ENCODE results near the gene TEAD4.

The TEAD4 gene

DNA sequence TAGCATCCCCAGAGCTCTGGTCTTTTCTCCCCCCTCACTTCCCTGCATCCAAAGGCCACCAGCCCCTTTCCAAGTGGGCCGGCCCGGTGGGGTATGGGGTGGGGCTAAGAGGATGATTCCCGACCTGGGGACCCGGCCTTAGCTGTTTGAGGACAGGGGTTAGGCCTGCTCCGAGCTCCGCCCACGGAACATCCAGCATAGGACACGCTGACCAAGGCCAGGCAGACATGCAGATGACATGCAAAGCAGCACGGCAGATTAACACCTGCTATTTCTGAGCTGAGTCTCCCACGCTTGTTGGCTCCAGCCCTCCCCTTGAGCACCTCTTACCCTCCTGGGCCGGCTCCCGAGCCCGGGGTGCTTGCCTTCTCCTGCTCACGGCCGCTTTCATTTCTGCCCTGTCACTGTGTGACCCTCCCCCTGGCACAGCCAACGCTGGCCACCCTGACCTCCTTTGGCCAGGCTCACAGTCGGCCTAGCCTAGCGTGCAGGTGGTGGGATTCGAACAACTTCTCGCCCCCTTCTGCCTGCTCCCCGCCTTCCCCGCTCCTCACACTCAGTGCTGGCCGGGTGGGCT lies 40.2 kb downstream of the TEAD4 start:
- in situ Hi-C loops (cut with MboI; ENCODE audit: low sequenced_read_pairs), result no loop called here

DNA sequence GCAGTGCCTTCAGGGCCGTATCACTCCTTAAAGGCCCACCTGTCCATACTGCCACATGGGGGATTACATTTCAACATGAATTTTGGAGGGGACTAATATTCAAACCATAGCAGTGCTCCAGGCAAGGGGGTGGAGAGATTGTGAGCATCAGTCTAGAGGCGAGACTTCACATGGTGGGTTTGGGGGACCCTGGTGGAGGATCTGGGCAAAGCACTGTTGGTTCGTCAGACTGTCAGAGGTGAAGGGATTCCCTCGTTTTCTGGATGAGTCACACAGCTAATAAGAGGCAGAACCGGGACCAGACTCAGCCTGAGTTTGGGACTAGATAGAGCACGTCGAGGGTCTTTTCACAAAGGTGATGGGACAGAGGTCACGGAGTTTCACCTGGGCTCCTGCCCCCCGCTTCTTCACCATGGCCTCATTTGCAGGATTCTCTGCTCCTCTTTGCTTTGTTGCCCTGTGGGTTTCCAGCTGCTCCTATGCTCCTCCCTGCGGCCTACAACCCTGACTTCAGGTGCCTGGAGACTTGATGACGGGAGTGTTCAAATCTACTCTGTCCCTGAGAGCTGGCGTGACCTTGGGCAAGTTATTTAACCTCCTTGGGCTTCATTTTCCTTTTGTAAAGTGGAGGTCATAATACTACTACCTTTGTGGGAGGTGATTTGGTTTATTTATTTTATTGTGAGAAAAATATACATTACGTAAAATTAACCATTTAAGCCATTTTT lies 41.5 kb downstream of the TEAD4 start:
- in situ Hi-C loops (cut with MboI; ENCODE audit: low sequenced_read_pairs), result no loop called here

DNA sequence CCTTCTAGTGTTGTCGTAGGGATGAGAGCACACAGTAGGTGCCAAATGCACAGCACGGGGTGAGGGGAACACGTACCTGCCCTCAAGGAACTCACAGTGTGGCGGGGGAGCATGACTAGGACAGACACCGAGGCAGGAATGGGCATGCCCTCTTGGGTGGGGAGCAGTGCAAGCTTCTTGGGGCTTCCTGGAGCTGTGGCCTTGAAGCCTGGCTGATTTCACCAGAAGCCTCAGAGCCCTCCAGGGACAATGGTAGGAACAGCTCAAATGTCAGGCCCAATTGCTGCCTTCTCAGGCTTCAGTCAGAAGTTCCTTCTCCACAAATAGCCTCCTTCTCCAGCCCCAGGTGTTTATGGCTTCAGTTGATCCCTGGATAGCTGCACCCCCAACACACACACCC lies 43.4 kb downstream of the TEAD4 start:
- in situ Hi-C loops (cut with MboI; ENCODE audit: low sequenced_read_pairs), result no loop called here

DNA sequence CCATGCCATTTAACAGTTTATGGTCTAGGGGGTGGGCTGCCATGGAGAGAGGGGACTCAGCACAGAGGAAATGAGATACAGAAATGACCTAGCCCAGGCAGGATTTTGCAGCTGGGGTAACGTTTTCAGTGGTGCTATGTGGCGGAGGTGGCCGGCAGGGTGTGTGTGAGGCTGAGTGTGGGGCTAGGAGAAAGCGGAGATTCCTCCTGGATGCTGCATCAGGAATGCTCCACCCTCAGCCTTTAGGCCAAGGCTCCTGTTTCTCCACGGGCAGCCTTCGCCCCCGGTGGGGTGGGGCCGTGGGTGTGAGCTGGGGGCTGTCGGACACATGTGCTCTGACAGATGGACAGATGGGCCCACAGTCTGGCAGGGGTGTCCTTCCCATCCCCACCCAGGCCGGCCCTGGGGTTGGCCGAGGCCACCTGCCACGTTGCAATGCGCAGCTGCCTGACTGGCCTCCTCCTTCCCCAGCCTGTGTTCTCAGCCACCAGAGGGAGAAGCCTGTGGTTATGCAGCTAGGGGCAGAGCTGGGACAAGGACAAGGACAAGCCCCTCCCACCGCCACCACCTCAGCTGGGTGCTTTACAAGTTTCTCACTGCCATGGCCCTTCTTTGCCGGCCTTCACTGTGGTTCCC lies 44.3 kb downstream of the TEAD4 start:
- in situ Hi-C loops (cut with MboI; ENCODE audit: low sequenced_read_pairs), result no loop called here

DNA sequence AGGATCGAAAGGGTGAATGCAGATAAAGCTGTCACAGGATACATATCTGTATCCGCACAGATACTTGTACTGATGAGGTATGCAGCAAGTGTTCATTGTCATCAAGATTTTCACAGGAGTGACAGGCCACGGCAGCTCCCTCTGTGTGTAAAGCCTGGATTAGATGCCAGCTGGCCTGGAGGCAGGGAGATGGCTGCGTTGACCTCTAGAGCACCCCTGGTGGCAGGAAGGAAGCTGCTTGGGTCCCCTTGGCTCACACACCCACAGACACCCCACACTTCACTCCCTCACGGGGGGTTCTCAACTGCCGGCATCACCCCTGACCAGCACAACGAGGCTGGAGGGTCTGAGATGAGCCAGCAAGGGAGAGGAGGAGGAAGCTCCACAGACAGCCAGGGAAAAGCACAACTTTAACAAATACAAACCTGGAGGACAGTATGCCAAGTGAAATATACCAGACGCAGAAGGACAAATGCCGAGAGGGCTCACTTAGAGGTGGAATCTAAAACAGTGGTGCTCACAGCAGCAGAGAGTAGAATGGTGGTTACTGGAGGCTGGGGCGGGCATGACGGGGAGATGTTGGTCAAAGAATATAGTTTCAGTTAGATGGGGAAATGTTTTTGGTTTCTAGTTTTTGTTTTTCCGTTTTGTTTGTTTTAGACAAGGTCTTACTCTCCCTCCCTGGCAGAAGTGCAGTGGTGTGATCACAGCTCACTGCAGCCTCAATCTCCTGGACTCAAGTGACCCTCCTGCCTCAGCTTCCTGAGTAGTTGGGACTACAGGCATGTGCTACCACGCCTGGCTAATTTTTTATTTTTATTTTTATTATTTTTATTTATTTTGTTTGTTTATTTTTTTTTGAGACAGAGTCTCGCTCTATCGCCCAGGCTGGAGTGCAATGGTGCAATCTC lies 45.7 kb downstream of the TEAD4 start:
- in situ Hi-C loops (cut with MboI; ENCODE audit: low sequenced_read_pairs), result no loop called here

DNA sequence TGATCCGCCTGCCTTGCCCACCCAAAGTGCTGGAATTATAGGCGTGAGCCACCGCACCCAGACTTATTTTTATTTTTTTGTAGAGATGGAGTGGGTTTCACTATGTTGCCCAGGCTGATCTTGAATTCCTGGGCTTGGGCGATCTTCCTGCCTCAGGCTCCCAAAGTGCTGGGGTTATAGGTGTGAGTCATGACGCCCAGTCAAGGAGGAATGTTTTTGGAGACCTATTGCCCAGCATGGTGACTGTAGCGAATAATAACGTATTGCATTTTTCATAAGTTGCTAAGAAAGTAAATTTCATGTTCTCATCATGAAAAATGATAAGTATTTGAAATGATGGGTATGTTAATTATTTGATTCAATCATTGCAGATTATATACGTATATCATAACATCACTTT lies 46.5 kb downstream of the TEAD4 start:
- in situ Hi-C loops (cut with MboI; ENCODE audit: low sequenced_read_pairs), result no loop called here

DNA sequence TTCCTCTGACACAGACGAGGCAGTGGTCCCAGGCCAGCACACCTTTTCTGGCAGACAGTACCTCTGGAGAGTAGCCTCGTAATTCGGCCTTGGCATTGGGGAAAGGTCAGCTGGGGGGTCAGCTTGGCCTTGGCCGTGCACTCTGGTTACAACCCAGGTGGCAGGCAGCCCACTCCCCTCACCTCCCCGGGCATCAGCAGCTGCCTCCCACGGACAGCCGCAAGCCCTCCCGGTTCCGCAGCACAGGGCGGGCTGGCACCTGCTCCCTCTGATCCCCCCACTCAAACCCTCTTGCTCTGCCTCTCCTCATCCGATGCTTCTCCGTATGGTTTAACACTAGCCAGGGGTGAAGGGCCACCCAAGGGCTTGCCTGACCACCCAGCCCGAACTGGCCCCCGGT lies 50.6 kb downstream of the TEAD4 start:
- in situ Hi-C loops (cut with MboI; ENCODE audit: low sequenced_read_pairs), result no loop called here

DNA sequence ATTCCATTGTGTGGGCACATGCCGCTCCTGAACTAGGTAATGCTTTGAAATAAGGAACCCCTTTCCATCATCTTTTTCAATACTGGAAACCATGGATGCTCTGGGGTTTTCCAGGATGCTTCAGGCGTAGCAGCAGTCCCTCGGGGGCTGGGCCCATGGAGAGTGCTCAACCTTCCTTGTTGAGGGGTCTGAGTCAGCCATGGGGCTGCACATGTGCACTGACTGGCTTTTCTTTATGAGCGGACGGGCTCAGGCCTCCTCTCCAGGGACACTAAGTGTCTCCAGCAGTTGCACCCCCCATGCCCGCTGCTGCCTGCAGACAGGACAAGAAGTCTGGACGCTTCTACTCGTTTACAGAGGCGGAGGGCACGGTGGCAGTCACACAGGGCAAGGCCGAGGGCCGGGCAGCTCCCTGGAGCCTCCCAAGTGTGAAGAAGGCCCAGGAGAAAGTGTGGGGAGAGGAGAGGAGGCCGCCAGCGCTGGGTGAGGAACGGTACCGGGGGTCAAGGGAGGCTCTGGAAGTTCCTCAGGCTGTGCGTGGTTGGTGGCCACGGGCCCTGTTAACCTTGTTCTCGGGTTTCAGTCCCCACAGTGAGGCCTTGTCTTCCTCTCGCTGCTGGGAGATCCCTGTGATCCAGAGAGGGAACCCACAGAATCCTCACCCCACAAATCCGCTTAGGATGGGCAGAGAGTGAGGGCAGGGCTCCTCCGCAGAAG lies 51.2 kb downstream of the TEAD4 start:
- in situ Hi-C loops (cut with MboI; ENCODE audit: low sequenced_read_pairs), result no loop called here

DNA sequence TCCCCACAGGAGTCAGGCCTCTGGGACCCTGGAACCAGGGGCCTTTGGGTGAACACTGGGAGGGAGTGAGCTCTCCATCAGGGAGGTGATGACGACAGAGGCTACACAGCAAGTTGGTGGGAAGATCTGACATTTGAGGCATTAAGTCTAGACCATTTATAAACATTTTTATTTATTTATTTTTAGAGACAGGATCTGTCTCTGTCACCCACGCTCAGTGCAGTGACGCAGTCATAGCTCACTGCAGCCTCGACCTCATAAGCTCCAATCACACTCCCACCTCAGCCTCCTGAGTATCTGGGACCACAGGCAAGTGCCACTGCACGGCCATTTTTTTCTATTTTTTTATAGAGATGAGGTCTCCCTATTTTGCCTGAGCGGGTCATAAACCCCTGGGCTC lies 53.6 kb downstream of the TEAD4 start:
- in situ Hi-C loops (cut with MboI; ENCODE audit: low sequenced_read_pairs), result no loop called here

DNA sequence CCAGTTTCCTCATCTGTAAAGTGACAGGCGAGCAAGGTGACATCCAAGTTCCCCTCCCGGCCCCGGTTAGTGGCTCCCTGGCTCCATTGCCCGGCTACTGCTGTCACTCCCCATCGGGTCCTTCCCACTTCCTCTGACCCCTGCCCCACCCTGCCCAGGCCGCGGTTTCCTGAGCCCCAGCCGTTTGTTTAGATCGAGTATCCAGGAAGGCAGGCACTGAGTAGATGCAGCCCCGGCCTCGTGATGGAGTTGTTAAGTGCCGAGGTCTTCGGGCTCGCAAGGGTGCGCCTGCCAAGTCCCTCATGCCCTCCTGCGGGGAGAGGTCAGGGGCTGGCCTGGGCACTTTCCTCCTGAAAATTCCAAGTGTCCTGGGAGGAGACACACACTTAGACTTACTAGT lies 55.4 kb downstream of the TEAD4 start:
- in situ Hi-C loops (cut with MboI; ENCODE audit: low sequenced_read_pairs), result no loop called here

DNA sequence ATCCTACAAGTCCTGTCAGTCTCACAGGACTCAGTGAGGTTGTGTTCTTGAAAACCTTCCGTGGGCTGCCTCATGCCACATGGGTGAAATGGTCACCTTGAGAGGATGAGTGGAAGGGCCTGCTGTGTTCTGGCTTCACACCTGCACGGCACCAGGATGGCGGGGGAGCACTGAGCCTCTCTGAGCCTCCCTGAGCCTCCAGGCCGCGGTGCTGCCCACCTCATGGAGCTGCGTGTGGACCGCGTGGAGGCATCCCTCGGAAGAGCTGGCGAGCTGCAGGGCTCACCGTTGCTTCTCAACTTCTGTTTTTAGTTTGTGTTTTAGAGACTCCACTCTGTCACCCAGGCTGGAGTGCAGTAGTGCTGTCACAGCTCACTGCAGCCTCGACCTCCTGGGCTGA lies 56.2 kb downstream of the TEAD4 start:
- in situ Hi-C loops (cut with MboI; ENCODE audit: low sequenced_read_pairs), result no loop called here

DNA sequence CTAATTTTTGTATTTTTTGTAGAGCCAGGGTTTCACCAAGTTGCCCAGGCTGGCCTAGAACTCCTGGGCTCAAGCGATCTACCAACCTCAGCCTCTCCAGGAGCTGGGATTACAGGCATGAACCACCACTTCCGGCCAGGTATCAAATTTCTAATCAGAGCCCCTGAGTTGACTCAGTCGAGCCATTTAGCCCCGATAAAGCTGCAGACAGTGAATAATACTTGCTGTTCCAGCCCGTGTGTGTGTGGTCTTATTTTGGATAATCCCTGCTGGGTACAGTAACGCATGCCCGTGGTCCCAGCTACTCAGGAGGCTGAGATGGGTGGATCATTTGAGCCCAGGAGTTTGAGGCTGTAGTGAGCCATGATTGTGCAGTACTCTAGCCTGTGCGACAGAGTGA lies 57.0 kb downstream of the TEAD4 start:
- in situ Hi-C loops (cut with MboI; ENCODE audit: low sequenced_read_pairs), result no loop called here

DNA sequence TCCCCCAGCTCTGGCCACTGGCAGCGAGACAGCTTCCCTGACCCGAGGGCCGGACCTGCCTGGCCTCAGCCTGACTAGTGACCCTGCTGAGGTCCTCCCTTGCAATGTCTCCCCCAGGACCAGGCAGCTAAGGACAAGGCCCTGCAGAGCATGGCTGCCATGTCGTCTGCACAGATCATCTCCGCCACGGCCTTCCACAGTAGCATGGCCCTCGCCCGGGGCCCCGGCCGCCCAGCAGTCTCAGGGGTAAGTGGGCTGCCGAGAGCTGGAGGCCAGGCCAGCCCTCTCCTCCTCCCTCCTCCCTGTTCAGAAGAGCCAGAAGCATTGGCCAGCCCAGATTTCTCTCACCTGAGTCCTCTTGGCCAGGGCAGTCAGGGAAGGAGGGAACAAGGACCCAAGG lies 58.1 kb downstream of the TEAD4 start:
- in situ Hi-C loops (cut with MboI; ENCODE audit: low sequenced_read_pairs), result no loop called here

DNA sequence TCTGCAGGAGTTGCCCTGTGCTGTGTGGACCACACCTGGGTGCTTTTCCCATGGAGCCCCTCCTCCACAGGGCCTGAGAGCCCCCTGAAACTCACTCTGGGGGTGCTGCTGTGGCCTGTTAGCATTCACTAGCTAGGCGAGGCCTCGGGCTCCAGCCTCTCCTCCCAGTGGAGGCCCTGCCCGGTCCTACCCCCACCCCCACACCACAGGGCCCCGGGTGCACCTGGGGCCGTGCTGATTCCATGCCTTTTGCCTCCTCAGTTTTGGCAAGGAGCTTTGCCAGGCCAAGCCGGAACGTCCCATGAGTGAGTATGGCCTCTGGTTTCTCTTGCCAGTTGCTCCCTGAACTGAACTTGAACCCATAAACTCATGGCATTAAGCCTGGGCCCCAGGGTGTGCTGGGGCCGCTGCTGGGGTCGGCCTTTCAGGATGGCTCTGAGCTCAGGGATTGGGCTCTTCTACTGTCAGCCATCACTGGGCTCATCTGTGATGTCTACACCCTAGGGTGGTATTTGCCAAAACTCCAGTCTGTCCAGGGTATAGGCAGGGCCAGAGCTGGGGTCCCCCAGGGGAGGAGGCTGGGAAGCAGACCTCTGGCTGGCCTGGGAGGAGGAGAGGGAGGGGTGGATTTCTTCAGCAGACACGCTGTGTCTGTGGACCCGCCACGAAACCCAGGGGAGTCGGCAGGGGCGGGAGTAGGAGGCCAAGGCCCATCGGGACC lies 59.2 kb downstream of the TEAD4 start:
- in situ Hi-C loops (cut with MboI; ENCODE audit: low sequenced_read_pairs), result no loop called here

DNA sequence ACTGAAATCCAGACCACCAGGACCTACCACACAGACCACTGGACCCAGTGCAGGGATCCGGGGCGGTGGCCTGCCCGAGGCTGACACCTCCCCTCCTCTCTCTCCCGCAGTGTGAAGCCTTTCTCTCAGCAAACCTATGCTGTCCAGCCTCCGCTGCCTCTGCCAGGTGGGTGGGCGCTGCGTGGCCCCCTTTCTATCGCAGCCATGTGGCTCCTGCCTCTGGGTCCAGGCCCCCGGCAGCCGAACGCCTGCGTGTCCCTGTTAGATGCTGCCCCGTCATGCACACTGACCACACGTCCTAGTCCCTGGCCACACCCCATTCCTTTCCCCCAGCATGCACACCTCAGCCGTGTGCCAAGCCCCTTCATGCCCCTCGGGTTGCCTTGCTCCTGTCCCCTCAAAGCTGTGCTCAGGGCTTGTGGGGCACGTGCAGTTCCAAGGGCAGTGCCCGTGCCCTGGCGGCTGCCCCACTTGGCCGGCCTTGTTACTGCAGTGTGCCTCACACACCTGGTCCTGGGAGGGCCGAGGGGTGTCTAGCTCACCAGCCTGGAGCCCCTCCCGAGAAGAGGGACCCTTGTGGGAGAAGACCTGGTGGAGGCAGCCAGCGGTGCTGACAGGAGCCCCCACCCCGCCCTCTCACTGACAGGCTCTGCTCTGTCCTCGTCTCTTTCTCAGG lies 59.9 kb downstream of the TEAD4 start:
- in situ Hi-C loops (cut with MboI; ENCODE audit: low sequenced_read_pairs), result no loop called here

DNA sequence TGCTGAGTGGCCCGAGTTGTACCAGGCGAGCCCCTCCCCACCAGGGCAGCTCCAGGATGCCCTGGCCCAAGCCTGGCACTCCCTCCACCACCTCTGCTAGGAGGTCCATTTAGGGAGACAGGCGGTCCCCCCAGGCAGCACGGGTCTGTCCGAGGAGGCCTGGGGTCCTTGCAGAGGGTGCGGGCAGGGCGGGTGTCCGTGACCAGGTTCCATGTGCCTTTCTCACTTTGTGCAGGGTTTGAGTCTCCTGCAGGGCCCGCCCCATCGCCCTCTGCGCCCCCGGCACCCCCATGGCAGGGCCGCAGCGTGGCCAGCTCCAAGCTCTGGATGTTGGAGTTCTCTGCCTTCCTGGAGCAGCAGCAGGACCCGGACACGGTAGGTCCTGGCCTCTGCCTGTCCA lies 61.2 kb downstream of the TEAD4 start:
- in situ Hi-C loops (cut with MboI; ENCODE audit: low sequenced_read_pairs), result no loop called here

DNA sequence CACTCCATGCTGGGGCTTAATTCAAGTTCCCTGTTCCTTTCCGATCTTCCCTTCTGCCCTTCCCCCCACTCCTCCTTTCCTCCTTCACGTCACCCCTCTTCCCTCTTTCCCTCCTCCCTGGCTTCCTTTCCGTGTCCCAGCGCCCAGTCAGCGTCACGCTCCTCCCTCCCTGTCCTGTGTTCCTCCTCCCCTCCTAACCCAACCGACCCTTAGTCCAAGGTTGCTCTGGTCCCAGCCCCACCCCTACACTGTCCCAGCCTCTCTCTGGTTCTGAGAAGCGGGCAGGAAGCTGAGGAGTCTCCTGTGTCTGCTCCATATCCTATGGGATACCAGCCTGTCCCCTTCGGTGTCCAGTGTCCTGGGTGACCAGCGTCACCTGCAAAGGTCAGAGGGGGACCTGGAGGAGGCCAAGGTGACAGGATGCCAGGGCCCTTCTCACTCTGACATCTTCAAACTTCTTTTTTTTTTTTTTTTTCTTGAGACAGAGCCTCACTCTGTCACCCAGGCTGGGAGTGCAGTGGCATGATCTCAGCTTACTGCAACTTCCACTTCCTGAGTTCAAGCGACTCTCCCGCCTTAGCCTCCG lies 61.7 kb downstream of the TEAD4 start:
- in situ Hi-C loops (cut with MboI; ENCODE audit: low sequenced_read_pairs), result no loop called here

DNA sequence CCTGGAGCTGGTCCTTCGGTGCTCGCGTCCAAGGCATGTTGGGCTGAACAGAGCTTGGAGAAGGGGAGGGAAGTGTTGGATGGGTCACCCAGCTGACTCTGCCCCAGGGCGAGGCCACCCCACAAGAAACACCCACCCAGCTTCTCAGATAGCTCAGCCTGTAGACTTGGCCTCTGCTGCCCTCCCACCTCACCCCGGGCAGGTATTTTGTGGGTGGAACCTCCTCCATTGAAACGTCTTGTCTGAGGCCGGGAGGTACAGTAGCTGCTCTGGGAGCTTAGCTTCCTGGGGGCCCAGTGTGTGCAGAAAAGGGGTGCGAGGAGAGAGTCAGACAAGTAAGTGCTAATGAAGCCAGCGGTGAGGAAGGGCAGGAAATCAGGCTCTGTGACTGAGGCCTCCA lies 63.2 kb downstream of the TEAD4 start:
- in situ Hi-C loops (cut with MboI; ENCODE audit: low sequenced_read_pairs), result no loop called here

DNA sequence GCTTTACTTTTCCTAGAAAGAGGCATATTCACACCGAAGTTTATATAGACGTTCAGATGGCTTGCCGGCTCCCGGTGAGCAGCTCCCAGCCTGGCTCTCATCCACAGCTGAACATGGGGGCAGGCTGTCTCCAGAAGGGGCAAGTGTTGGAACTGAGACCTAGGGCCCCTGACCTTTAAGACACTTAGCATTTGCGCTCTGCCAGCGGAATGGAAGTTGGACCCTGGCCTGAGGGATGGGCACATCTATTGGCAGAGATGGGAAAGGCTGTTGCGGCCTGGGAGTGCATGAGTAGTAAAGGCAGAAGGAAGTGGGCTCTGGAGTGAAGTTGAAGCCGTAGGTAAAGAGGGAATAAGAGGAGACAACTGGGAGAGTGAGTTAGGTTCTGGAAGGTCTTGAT lies 63.8 kb downstream of the TEAD4 start:
- in situ Hi-C loops (cut with MboI; ENCODE audit: low sequenced_read_pairs), result no loop called here
